IMR-90 (cell line): Measurements from ENCODE around the gene ALKBH5. TPM values are rescaled to one million over a fixed set of nuclear protein-coding genes. Genes with fewer than 3 reads are reported as not detected.
A peak's percentile ranks its signal among the peaks of the same experiment; 100 is the strongest.

Source experiments
- ATAC-seq: fragments of 200-7000 bp; cut with Tn5 transposase; 2 replicates; pipeline ENCODE4 v1.9.1; 2020; ENCODE audit warnings: low read depth, mild to moderate bottlenecking, moderate library complexity
- BruUV-seq: library from RNA; stranded (reverse); fragments of 400-500 nt; replicated peaks from 2 replicates; lab custom pipeline; 2021; lab: Mats Ljungman, UMichigan
- CTCF ChIA-PET: fragments of 300-600 bp; formaldehyde crosslinking; extraction: SDS; loops from one replicate; lab custom pipeline; 2021; ENCODE audit warnings: antibody characterized with exemption; lab: Yijun Ruan, JAX
- POLR2A ChIA-PET: fragments of 300-600 bp; sonication (Branson Sonifier 250); formaldehyde crosslinking; loops from one replicate; lab custom pipeline; 2022; ENCODE audit warnings: antibody characterized with exemption; ENCODE audit not compliant: unreplicated experiment; lab: Charles Lee
- DNase-seq: peaks from one replicate; pipeline ENCODE4 v3.0.0; 2013
- H2AFZ ChIP-seq: replicated peaks from 2 replicates; pipeline ENCODE3; 2013; ENCODE audit warnings: low read length, mild to moderate bottlenecking; ENCODE audit not compliant: poor library complexity
- H2AK5ac ChIP-seq: 2 replicates; pipeline ENCODE4 v1.6.1; 2013; ENCODE audit warnings: low read depth, low read length, inconsistent platforms
- H2AK9ac ChIP-seq: replicated peaks from 2 replicates; pipeline ENCODE3; 2013; ENCODE audit warnings: mild to moderate bottlenecking, low read depth, low read length, moderate library complexity; ENCODE audit not compliant: poor library complexity
- H2BK120ac ChIP-seq: 2 replicates; pipeline ENCODE4 v1.6.1; 2013; ENCODE audit warnings: low read depth, low read length, inconsistent platforms
- H2BK15ac ChIP-seq: 3 replicates; pipeline ENCODE4 v1.6.1; 2013; ENCODE audit warnings: low read depth, low read length, inconsistent platforms
- H2BK20ac ChIP-seq: 2 replicates; pipeline ENCODE4 v1.6.1; 2013; ENCODE audit warnings: low read depth, mild to moderate bottlenecking, inconsistent platforms, low read length, moderate library complexity
- H2BK5ac ChIP-seq: 2 replicates; pipeline ENCODE4 v1.6.1; 2013; ENCODE audit warnings: mild to moderate bottlenecking, low read depth, low read length, inconsistent platforms; ENCODE audit not compliant: poor library complexity, severe bottlenecking
- H3K14ac ChIP-seq: replicated peaks from 2 replicates; pipeline ENCODE4 v1.6.1; 2013; ENCODE audit warnings: low read depth, low read length, inconsistent platforms
- H3K18ac ChIP-seq: 2 replicates; pipeline ENCODE4 v1.6.1; 2013; ENCODE audit warnings: low read depth, low read length, control low read depth
- H3K23ac ChIP-seq: 2 replicates; pipeline ENCODE4 v1.6.1; 2013; ENCODE audit warnings: low read depth, low read length, inconsistent platforms
- H3K27ac ChIP-seq: 2 replicates; pipeline ENCODE4 v1.5.1; 2013; ENCODE audit warnings: mild to moderate bottlenecking, control low read depth, low read length; ENCODE audit not compliant: insufficient read depth
- H3K27me3 ChIP-seq: 2 replicates; pipeline ENCODE4 v1.6.1; 2013; ENCODE audit warnings: low read length; ENCODE audit not compliant: control insufficient read depth, insufficient read depth
- H3K36me3 ChIP-seq: 2 replicates; pipeline ENCODE4 v1.6.1; 2013; ENCODE audit warnings: low read length, mixed read lengths; ENCODE audit not compliant: control insufficient read depth, insufficient read depth
- H3K4ac ChIP-seq: 2 replicates; pipeline ENCODE4 v1.6.1; 2013; ENCODE audit warnings: low read depth, low read length, inconsistent platforms
- H3K4me1 ChIP-seq: 2 replicates; pipeline ENCODE4 v1.6.1; 2013; ENCODE audit warnings: low read length, mixed read lengths; ENCODE audit not compliant: control insufficient read depth, insufficient read depth
- H3K4me2 ChIP-seq: 2 replicates; pipeline ENCODE4 v1.6.1; 2013; ENCODE audit warnings: low read depth, mild to moderate bottlenecking, control low read depth, low read length, moderate library complexity
- H3K4me3 ChIP-seq: 2 replicates; pipeline ENCODE4 v1.5.1; 2013; ENCODE audit warnings: low read depth, mild to moderate bottlenecking, control low read depth, low read length, moderate library complexity; ENCODE audit not compliant: insufficient read depth
- H3K56ac ChIP-seq: 2 replicates; pipeline ENCODE4 v1.6.1; 2013; ENCODE audit warnings: low read length, inconsistent platforms; ENCODE audit not compliant: insufficient read depth; ENCODE audit errors: extremely low read depth
- H3K79me1 ChIP-seq, 2 experiments: 2 replicates each; pipeline ENCODE4 v1.6.1; 2013; ENCODE audit warnings: low read length in 2 of 2, inconsistent platforms in 1 of 2, low read depth in 1 of 2
- H3K9ac ChIP-seq: 2 replicates; pipeline ENCODE4 v1.6.1; 2013; ENCODE audit warnings: low read depth, low read length, control low read depth
- H3K9me1 ChIP-seq: 2 replicates; pipeline ENCODE4 v1.6.1; 2013; ENCODE audit warnings: low read length, inconsistent platforms; ENCODE audit not compliant: insufficient read depth
- H3K9me3 ChIP-seq: 2 replicates; pipeline ENCODE4 v1.6.1; 2013; ENCODE audit warnings: low read length; ENCODE audit not compliant: control insufficient read depth, insufficient read depth
- H4K20me1 ChIP-seq: 2 replicates; pipeline ENCODE4 v1.6.1; 2013; ENCODE audit warnings: low read length, inconsistent platforms; ENCODE audit not compliant: insufficient read depth
- H4K5ac ChIP-seq: 2 replicates; pipeline ENCODE4 v1.6.1; 2013; ENCODE audit warnings: mild to moderate bottlenecking, low read depth, low read length, control low read depth
- H4K8ac ChIP-seq, 2 experiments: 2 replicates each; pipeline ENCODE4 v1.6.1; 2013; ENCODE audit warnings: low read depth in 2 of 2, low read length in 2 of 2, control low read depth in 1 of 2, inconsistent platforms in 1 of 2
- H4K91ac ChIP-seq: 2 replicates; pipeline ENCODE4 v1.6.1; 2013; ENCODE audit warnings: low read depth, low read length, inconsistent platforms; ENCODE audit not compliant: insufficient read depth
- BHLHE40 ChIP-seq: fragments of 150-350 bp; IDR thresholded peaks from 2 replicates; pipeline ENCODE4 v1.6.1; 2016; ENCODE audit warnings: mild to moderate bottlenecking, low read depth, low read length
- CEBPB ChIP-seq: IDR thresholded peaks from 2 replicates; pipeline ENCODE4 v1.6.1; 2012; ENCODE audit warnings: low read depth, low read length, improper control_type of control experiment
- CHD1 ChIP-seq: IDR thresholded peaks from 2 replicates; pipeline ENCODE4 v1.6.1; 2012; ENCODE audit warnings: low read depth, low read length, improper control_type of control experiment
- FOS ChIP-seq: fragments of 150-350 bp; IDR thresholded peaks from 2 replicates; pipeline ENCODE4 v1.6.1; 2016; ENCODE audit warnings: low read depth, low read length
- MAFK ChIP-seq: IDR thresholded peaks from 2 replicates; pipeline ENCODE4 v1.6.1; 2012; ENCODE audit warnings: low read depth, low read length, improper control_type of control experiment
- MAZ ChIP-seq: IDR thresholded peaks from 2 replicates; pipeline ENCODE4 v1.6.1; 2012; ENCODE audit warnings: low read depth, mild to moderate bottlenecking, low read length, improper control_type of control experiment, moderate library complexity, borderline replicate concordance
- MXI1 ChIP-seq: IDR thresholded peaks from 2 replicates; pipeline ENCODE4 v1.6.1; 2012; ENCODE audit warnings: low read depth, mild to moderate bottlenecking, low read length, moderate library complexity, borderline replicate concordance
- NFE2L2 ChIP-seq: fragments of 150-350 bp; IDR thresholded peaks from 2 replicates; pipeline ENCODE4 v1.6.1; 2016; ENCODE audit warnings: low read depth, mild to moderate bottlenecking, low read length
- POLR2A ChIP-seq: IDR thresholded peaks from 2 replicates; pipeline ENCODE4 v1.6.1; 2012; ENCODE audit warnings: mild to moderate bottlenecking, low read depth, low read length
- RAD21 ChIP-seq: IDR thresholded peaks from 2 replicates; pipeline ENCODE4 v1.6.1; 2012; ENCODE audit warnings: low read length, improper control_type of control experiment
- RCOR1 ChIP-seq: IDR thresholded peaks from 2 replicates; pipeline ENCODE4 v1.6.1; 2012; ENCODE audit warnings: mild to moderate bottlenecking, low read length, improper control_type of control experiment; ENCODE audit not compliant: insufficient replicate concordance
- SMC3 ChIP-seq: fragments of 150-350 bp; IDR thresholded peaks from 2 replicates; pipeline ENCODE4 v1.6.1; 2016; ENCODE audit warnings: low read depth, mild to moderate bottlenecking, antibody characterized with exemption, low read length, moderate library complexity
- USF2 ChIP-seq: fragments of 150-350 bp; IDR thresholded peaks from 2 replicates; pipeline ENCODE4 v1.6.1; 2017; ENCODE audit warnings: mild to moderate bottlenecking, antibody characterized with exemption, low read length, low read depth
- WGBS, 2 experiments: methylation state at CpG; one replicate each; pipeline versions ENCODE4 v1.1.5 to v1.1.7; 2013; ENCODE audit warnings: missing lambda C conversion rate in 2 of 2; ENCODE audit not compliant: insufficient read length in 1 of 2; ENCODE audit errors: extremely low coverage in 2 of 2; 5-methylcytosine and 5-hydroxymethylcytosine counted together
- dilution Hi-C: fragments of 300-500 bp; cut with HindIII; formaldehyde crosslinking; loops from one replicate; pipeline ENCODE4 v1.14.3; 2018; ENCODE audit warnings: low sequenced_read_pairs; ENCODE audit not compliant: unreplicated experiment
- in situ Hi-C: fragments of 300-500 bp; cut with MboI; formaldehyde crosslinking; loops from 3 replicates; pipeline ENCODE4 v1.14.3; 2019; ENCODE audit warnings: low sequenced_read_pairs, inconsistent platforms, mixed read lengths
- intact Hi-C: fragments of 100-400 bp; cut with micrococcal nuclease; formaldehyde crosslinking; loops from 2 replicates; pipeline ENCODE4 v1.10.0; 2022
- polyA plus RNA-seq, 3 experiments: library from polyadenylated mRNA; depleted of rRNA; stranded (reverse); fragments of >200 nt; gene quantifications; 2 replicates each; pipeline ENCODE4 v1.2.3, GENCODE V29; 2012; ENCODE audit warnings: low replicate concordance in 1 of 3
- total RNA-seq: library from RNA; depleted of rRNA; stranded (reverse); fragments of >200 nt; gene quantifications from 2 replicates; pipeline ENCODE4 v1.2.3, GENCODE V29; 2012
- TF ChIP-seq, protein P1 (sequence below): fragments of 150-350 bp; IDR thresholded peaks from 2 replicates; pipeline ENCODE4 v1.6.1; 2016; ENCODE audit warnings: low read depth, mild to moderate bottlenecking, low read length, moderate library complexity, borderline replicate concordance

The ALKBH5 gene
- total and polyA plus RNA-seq, 2 of the 4 experiments (the other 2 are of a cell fraction): 57.6 to 79.6 TPM

- no peak overlapping the region for H2BK20ac ChIP-seq
- H2BK120ac ChIP-seq: peak overlapping the region; percentile 58; the same call in 1 of the 2 replicates
- TF ChIP-seq MXI1: no peak
- no peak for TF ChIP-seq MAFK
- TF ChIP-seq RCOR1: no peak
- peak; percentile 45 for TF ChIP-seq BHLHE40
- peak; percentile 71 for TF ChIP-seq FOS
- no peak for TF ChIP-seq CHD1
- no peak for TF ChIP-seq SMC3
- no peak for TF ChIP-seq RAD21
- TF ChIP-seq USF2: no peak
- TF ChIP-seq POLR2A: no peak; the same call in 1 of the 2 replicates
- TF ChIP-seq CEBPB: no peak
- TF ChIP-seq NFE2L2: peak; percentile 19; the same call in 1 of the 2 replicates
- TF ChIP-seq, protein P1, sequence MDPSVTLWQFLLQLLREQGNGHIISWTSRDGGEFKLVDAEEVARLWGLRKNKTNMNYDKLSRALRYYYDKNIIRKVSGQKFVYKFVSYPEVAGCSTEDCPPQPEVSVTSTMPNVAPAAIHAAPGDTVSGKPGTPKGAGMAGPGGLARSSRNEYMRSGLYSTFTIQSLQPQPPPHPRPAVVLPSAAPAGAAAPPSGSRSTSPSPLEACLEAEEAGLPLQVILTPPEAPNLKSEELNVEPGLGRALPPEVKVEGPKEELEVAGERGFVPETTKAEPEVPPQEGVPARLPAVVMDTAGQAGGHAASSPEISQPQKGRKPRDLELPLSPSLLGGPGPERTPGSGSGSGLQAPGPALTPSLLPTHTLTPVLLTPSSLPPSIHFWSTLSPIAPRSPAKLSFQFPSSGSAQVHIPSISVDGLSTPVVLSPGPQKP: no peak
- TF ChIP-seq MAZ: no peak
- H3K18ac ChIP-seq: no peak overlapping the region
- H4K5ac ChIP-seq: no peak overlapping the region; the same call in 1 of the 2 replicates
- peak overlapping the region; percentile 71 for H2AFZ ChIP-seq
- in situ Hi-C loops: no loop called here
- no peak overlapping the region for H3K4me3 ChIP-seq
- peak overlapping the region; percentile 83 for H2AK9ac ChIP-seq
- H3K9me1 ChIP-seq: no peaks in the 10 kb centered on the region
- DNase-seq (peak; percentile 67), ATAC-seq (peak; percentile 62)
- intact Hi-C loops: no loop called here
- 69% methylated on average over 12 of the region's 14 CpGs; no CpG with 5 or more reads in 1 of the 2 experiments for WGBS, 2 experiments
- H3K9ac ChIP-seq: no peak overlapping the region; the same call in 1 of the 2 replicates
- H3K36me3 ChIP-seq: peaks cover 67% of the 10 kb centered on the region
- 0 out of 2 replicates have a peak overlapping the region, but pooled peaks have one; percentile 42 for H3K23ac ChIP-seq
- peaks cover 0 to 30% of the 10 kb centered on the region in 2 experiments; a peak in 3 of 4 replicates for H3K79me1 ChIP-seq
- H3K14ac ChIP-seq: peak overlapping the region; percentile 58; the same call in 1 of the 2 replicates
- H3K27me3 ChIP-seq: no peaks in the 10 kb centered on the region
- peaks cover 5% of the 10 kb centered on the region for H3K4me1 ChIP-seq
- CTCF ChIA-PET: interaction anchor here (0.8 kb wide), 1 partner anchor 13 kb away, joined by 3 read pairs; no protein-coding TSS in a partner anchor
- no peak overlapping the region for H2BK15ac ChIP-seq
- BruUV-seq: no TSS peak
- H4K91ac ChIP-seq: peak overlapping the region; percentile 75; the same call in 1 of the 2 replicates
- no peak overlapping the region for H3K4me2 ChIP-seq
- peak overlapping the region; percentile 43; the same call in 1 of the 2 replicates for H2AK5ac ChIP-seq
- H3K9me3 ChIP-seq: no peaks in the 10 kb centered on the region
- H3K56ac ChIP-seq: no peak overlapping the region
- H4K8ac ChIP-seq: peak overlapping the region; percentile 54 to 74; a peak in 3 of 4 replicates
- POLR2A ChIA-PET: no interaction called here
- H2BK5ac ChIP-seq: peak overlapping the region; percentile 69
- peaks cover 20% of the 10 kb centered on the region for H4K20me1 ChIP-seq
- peak overlapping the region; percentile 64 for H3K4ac ChIP-seq
- H3K27ac ChIP-seq: peak overlapping the region; percentile 24; the same call in 1 of the 2 replicates
- dilution Hi-C loops: no loop called here
Measured at GRCh38 chr17:18235743-18236256, 52.2 kb downstream of the ALKBH5 start.
